H1 (cell line): ENCODE measurements around the gene MIEF2. TPM values are rescaled to one million over a fixed set of nuclear protein-coding genes. Genes with fewer than 3 reads are reported as not detected.

Source experiments
- CTCF ChIA-PET: fragments of 300-600 bp; sonication (Branson Sonifier 250); formaldehyde crosslinking; loops from one replicate; lab custom pipeline; 2021; ENCODE audit not compliant: partially characterized antibody; lab: Charles Lee
- POLR2A ChIA-PET: fragments of 300-600 bp; sonication (Branson Sonifier 250); formaldehyde crosslinking; loops from one replicate; lab custom pipeline; 2021; ENCODE audit warnings: inconsistent platforms; ENCODE audit not compliant: partially characterized antibody; lab: Charles Lee
- DNase-seq, 2 experiments: peaks; one replicate each; pipeline versions ENCODE4 v3.0.0 to v3.0.0-alpha.2; 2010 to 2022; ENCODE audit warnings: low spot score in 2 of 2, low read depth in 1 of 2, mixed read lengths in 1 of 2
- FAIRE-seq: peaks from 2 replicates; lab custom pipeline; 2011; peaks lifted over from hg19 to GRCh38; lab: Jason Lieb, UNC
- H2AFZ ChIP-seq: 2 replicates; pipeline ENCODE4 v1.8.1; 2012; ENCODE audit warnings: low read length, inconsistent platforms
- H2AK5ac ChIP-seq: 2 replicates; pipeline ENCODE4 v1.6.1; 2013; ENCODE audit warnings: low read depth, low read length
- H2BK120ac ChIP-seq: replicated peaks from 2 replicates; pipeline ENCODE3; 2013; ENCODE audit warnings: low read depth, low read length, inconsistent platforms
- H2BK12ac ChIP-seq: 2 replicates; pipeline ENCODE4 v1.6.1; 2013; ENCODE audit warnings: low read depth, low read length
- H2BK15ac ChIP-seq: 2 replicates; pipeline ENCODE4 v1.6.1; 2013; ENCODE audit warnings: low read length
- H2BK20ac ChIP-seq: 2 replicates; pipeline ENCODE4 v1.6.1; 2013; ENCODE audit warnings: low read length
- H2BK5ac ChIP-seq: 2 replicates; pipeline ENCODE4 v1.6.1; 2013; ENCODE audit warnings: low read depth, low read length
- H3K14ac ChIP-seq: 2 replicates; pipeline ENCODE4 v1.6.1; 2013; ENCODE audit warnings: inconsistent platforms; ENCODE audit not compliant: insufficient read length
- H3K18ac ChIP-seq: 2 replicates; pipeline ENCODE4 v1.6.1; 2013; ENCODE audit warnings: low read length; ENCODE audit errors: extremely low read depth
- H3K23ac ChIP-seq: 2 replicates; pipeline ENCODE4 v1.6.1; 2013; ENCODE audit warnings: inconsistent platforms; ENCODE audit not compliant: insufficient read length
- H3K23me2 ChIP-seq: 2 replicates; pipeline ENCODE4 v1.6.1; 2013; ENCODE audit warnings: low read depth, low read length
- H3K27ac ChIP-seq: 2 replicates; pipeline ENCODE4 v1.6.1; 2011; ENCODE audit warnings: low read depth, low read length, inconsistent platforms
- H3K27me3 ChIP-seq, 4 experiments: replicated peaks in 1 of 4; 1 replicate in 1 of 4; 2 replicates in 3 of 4; pipeline versions ENCODE4 v1.6.1 to v1.8.1; 2011 to 2013; ENCODE audit warnings: low read length in 3 of 4, mild to moderate bottlenecking in 3 of 4, inconsistent platforms in 2 of 4, mixed read lengths in 2 of 4, moderate library complexity in 1 of 4; ENCODE audit not compliant: control insufficient read depth in 3 of 4, insufficient read depth in 3 of 4; ENCODE audit errors: extremely low read depth in 1 of 4
- H3K36me3 ChIP-seq, 4 experiments: 2 replicates each; pipeline versions ENCODE4 v1.6.1 to v1.8.1; 2011 to 2013; ENCODE audit warnings: mild to moderate bottlenecking in 4 of 4, low read length in 3 of 4, moderate library complexity in 2 of 4, control low read depth in 1 of 4, inconsistent platforms in 1 of 4; ENCODE audit not compliant: insufficient read depth in 4 of 4, control insufficient read depth in 2 of 4
- H3K4ac ChIP-seq: replicated peaks from 2 replicates; pipeline ENCODE3; 2013; ENCODE audit warnings: low read length, low read depth, mixed read lengths, inconsistent platforms; ENCODE audit not compliant: insufficient read length
- H3K4me1 ChIP-seq, 4 experiments: replicated peaks in 1 of 4; 1 replicate in 1 of 4; 2 replicates in 3 of 4; pipeline versions ENCODE4 v1.6.1 to v1.8.1; 2011 to 2013; ENCODE audit warnings: low read length in 3 of 4, inconsistent platforms in 2 of 4, mixed read lengths in 1 of 4; ENCODE audit not compliant: insufficient read depth in 4 of 4, control insufficient read depth in 3 of 4
- H3K4me2 ChIP-seq, 2 experiments: 2 replicates each; pipeline versions ENCODE4 v1.6.1 to v1.8.1; 2011 to 2013; ENCODE audit warnings: low read depth in 2 of 2, low read length in 2 of 2, control low read depth in 1 of 2, inconsistent platforms in 1 of 2, mild to moderate bottlenecking in 1 of 2; ENCODE audit not compliant: insufficient read depth in 1 of 2
- H3K4me3 ChIP-seq, 4 experiments: fragments of 200-600, 300-600 bp in 1 of 4; sonication (generic), shearing (Covaris generic), sonication (Bioruptor Twin) in 1 of 4; 2 replicates each; pipeline versions ENCODE4 v1.5.1 to v1.8.1; 2011 to 2016; ENCODE audit warnings: low read length in 4 of 4, low read depth in 3 of 4, control low read depth in 2 of 4, inconsistent platforms in 2 of 4, mild to moderate bottlenecking in 2 of 4, mixed read lengths in 1 of 4, moderate library complexity in 1 of 4; ENCODE audit not compliant: insufficient read depth in 2 of 4; ENCODE audit errors: extremely low read depth in 1 of 4
- H3K56ac ChIP-seq: replicated peaks from 2 replicates; pipeline ENCODE3; 2013; ENCODE audit warnings: low read depth, mild to moderate bottlenecking, mixed read lengths, low read length, inconsistent platforms; ENCODE audit not compliant: insufficient read length
- H3K79me1 ChIP-seq: 2 replicates; pipeline ENCODE4 v1.6.1; 2013; ENCODE audit warnings: low read depth, low read length, control low read depth
- H3K79me2 ChIP-seq, 2 experiments: 2 replicates each; pipeline versions ENCODE4 v1.6.1 to v1.8.1; 2012 to 2013; ENCODE audit warnings: low read length in 2 of 2, mild to moderate bottlenecking in 2 of 2, inconsistent platforms in 1 of 2; ENCODE audit not compliant: insufficient read depth in 2 of 2, control insufficient read depth in 1 of 2
- H3K9ac ChIP-seq, 4 experiments: replicated peaks in 1 of 4; 1 replicate in 1 of 4; 2 replicates in 3 of 4; pipeline versions ENCODE4 v1.6.1 to v1.8.1; 2011 to 2013; ENCODE audit warnings: low read depth in 3 of 4, low read length in 3 of 4, control low read depth in 2 of 4, mild to moderate bottlenecking in 2 of 4, moderate library complexity in 2 of 4, inconsistent platforms in 1 of 4; ENCODE audit errors: extremely low read depth in 1 of 4
- H3K9me3 ChIP-seq, 2 experiments: 2 replicates each; pipeline versions ENCODE4 v1.6.1 to v1.8.1; 2012 to 2013; ENCODE audit warnings: mild to moderate bottlenecking in 2 of 2, moderate library complexity in 2 of 2, control low read depth in 1 of 2, inconsistent platforms in 1 of 2, low read depth in 1 of 2, low read length in 1 of 2, mixed read lengths in 1 of 2; ENCODE audit not compliant: insufficient read depth in 2 of 2
- H4K20me1 ChIP-seq, 2 experiments: replicated peaks in 1 of 2; 2 replicates each; pipeline versions ENCODE3 to v1.8.1; 2011 to 2013; ENCODE audit warnings: inconsistent platforms in 2 of 2, low read length in 2 of 2, mild to moderate bottlenecking in 1 of 2; ENCODE audit not compliant: insufficient read depth in 2 of 2, control insufficient read depth in 1 of 2
- H4K5ac ChIP-seq: 2 replicates; pipeline ENCODE4 v1.6.1; 2013; ENCODE audit warnings: low read length, low read depth, mixed read lengths, inconsistent platforms; ENCODE audit not compliant: insufficient read length
- H4K8ac ChIP-seq: 2 replicates; pipeline ENCODE4 v1.8.0; 2013; ENCODE audit warnings: mild to moderate bottlenecking, moderate library complexity, low read length, inconsistent platforms; ENCODE audit not compliant: insufficient read depth; ENCODE audit errors: extremely low read depth
- H4K91ac ChIP-seq: replicated peaks from 2 replicates; pipeline ENCODE3; 2013; ENCODE audit warnings: low read length, mixed read lengths, inconsistent platforms; ENCODE audit not compliant: insufficient read length
- CBX5 ChIP-seq: fragments of 300-800, 300-1000 bp; sonication (generic); IDR thresholded peaks from 2 replicates; pipeline ENCODE4 v1.7.1; 2016; ENCODE audit warnings: antibody characterized with exemption, low read length, low read depth
- CREB1 ChIP-seq: IDR thresholded peaks from 2 replicates; pipeline ENCODE4 v1.6.1; 2012; ENCODE audit warnings: inconsistent platforms
- CTBP2 ChIP-seq: IDR thresholded peaks from 2 replicates; pipeline ENCODE4 v1.7.0; 2011; ENCODE audit warnings: borderline replicate concordance, mild to moderate bottlenecking, moderate library complexity, mixed read lengths, low read length; ENCODE audit not compliant: insufficient read depth, insufficient read length
- EP300 ChIP-seq, 2 experiments: IDR thresholded peaks; 1 replicate in 1 of 2; 2 replicates in 1 of 2; pipeline ENCODE4 v1.6.1; 2011 to 2012; ENCODE audit warnings: low read depth in 2 of 2, low read length in 2 of 2, mild to moderate bottlenecking in 2 of 2, borderline replicate concordance in 1 of 2, inconsistent platforms in 1 of 2, moderate library complexity in 1 of 2
- JUN ChIP-seq: IDR thresholded peaks from 2 replicates; pipeline ENCODE4 v1.6.1; 2011; ENCODE audit warnings: low read depth, mild to moderate bottlenecking, improper control_type of control experiment, low read length
- JUND ChIP-seq: IDR thresholded peaks from 2 replicates; pipeline ENCODE4 v1.6.1; 2011; ENCODE audit warnings: mild to moderate bottlenecking, improper control_type of control experiment, low read length
- KDM1A ChIP-seq: fragments of 200-600, 300-600 bp; sonication (generic); IDR thresholded peaks from 2 replicates; pipeline ENCODE4 v1.7.1; 2016; ENCODE audit warnings: mild to moderate bottlenecking, low read length, borderline replicate concordance
- MAFK ChIP-seq: IDR thresholded peaks from 2 replicates; pipeline ENCODE4 v1.6.1; 2012; ENCODE audit warnings: low read depth, mild to moderate bottlenecking, improper control_type of control experiment, low read length
- PHF8 ChIP-seq: fragments of 200-600 bp; sonication (generic); conservative IDR thresholded peaks from 2 replicates; pipeline ENCODE4 v1.7.1; 2012; ENCODE audit warnings: low read depth, mild to moderate bottlenecking, inconsistent platforms, low read length, moderate library complexity
- RBBP5 ChIP-seq: IDR thresholded peaks from 2 replicates; pipeline ENCODE4 v1.7.1; 2012; ENCODE audit warnings: low read depth, mild to moderate bottlenecking, inconsistent platforms, low read length, moderate library complexity, borderline replicate concordance
- SIX5 ChIP-seq: IDR thresholded peaks from 2 replicates; pipeline ENCODE4 v1.6.1; 2011; ENCODE audit warnings: mild to moderate bottlenecking, low read depth, low read length
- SP2 ChIP-seq: IDR thresholded peaks from 2 replicates; pipeline ENCODE4 v1.6.1; 2012; ENCODE audit warnings: mild to moderate bottlenecking, low read length, inconsistent platforms
- WGBS, 2 experiments: shearing (Covaris generic) in 1 of 2; methylation state at CpG; one replicate each; pipeline versions ENCODE4 v1.1.6 to v1.1.7; 2013 to 2015; ENCODE audit warnings: low lambda C conversion rate in 2 of 2, mixed read lengths in 2 of 2, inconsistent platforms in 1 of 2, low coverage in 1 of 2, missing lambda C conversion rate in 1 of 2; ENCODE audit not compliant: insufficient replicate concordance in 2 of 2, insufficient coverage in 1 of 2, insufficient read length in 1 of 2; ENCODE audit errors: extremely low coverage in 1 of 2, missing lambda C conversion rate in 1 of 2; 5-methylcytosine and 5-hydroxymethylcytosine counted together
- polyA plus RNA-seq, 7 experiments: library from polyadenylated mRNA; depleted of rRNA in 3 of 7; stranded (reverse) in 5 of 7; unstranded in 2 of 7; fragments of >200 nt in 5 of 7; fragments of 200-250 nt in 2 of 7; gene quantifications; 1 replicate in 5 of 7; 2 replicates in 1 of 7; 4 replicates in 1 of 7; pipeline versions ENCODE4 v1.2.1 to v1.2.3, GENCODE V29; 2011 to 2013; ENCODE audit warnings: missing spikeins in 2 of 7, mixed read lengths in 2 of 7
- total RNA-seq: library from RNA; stranded (reverse); fragmentation: NEBNext Ultra II Directional; extraction: Animal tissue kit (Norgen Biotek cat#: 25700); gene quantifications from 2 replicates; pipeline ENCODE4 v1.2.1, GENCODE V29; 2021

Gene MIEF2
- total and polyA plus RNA-seq, 2 of the 8 experiments (the other 6 are each of a cell fraction or from before 2014, with no cell fraction given), result 9.9 to 24.9 TPM

DNA sequence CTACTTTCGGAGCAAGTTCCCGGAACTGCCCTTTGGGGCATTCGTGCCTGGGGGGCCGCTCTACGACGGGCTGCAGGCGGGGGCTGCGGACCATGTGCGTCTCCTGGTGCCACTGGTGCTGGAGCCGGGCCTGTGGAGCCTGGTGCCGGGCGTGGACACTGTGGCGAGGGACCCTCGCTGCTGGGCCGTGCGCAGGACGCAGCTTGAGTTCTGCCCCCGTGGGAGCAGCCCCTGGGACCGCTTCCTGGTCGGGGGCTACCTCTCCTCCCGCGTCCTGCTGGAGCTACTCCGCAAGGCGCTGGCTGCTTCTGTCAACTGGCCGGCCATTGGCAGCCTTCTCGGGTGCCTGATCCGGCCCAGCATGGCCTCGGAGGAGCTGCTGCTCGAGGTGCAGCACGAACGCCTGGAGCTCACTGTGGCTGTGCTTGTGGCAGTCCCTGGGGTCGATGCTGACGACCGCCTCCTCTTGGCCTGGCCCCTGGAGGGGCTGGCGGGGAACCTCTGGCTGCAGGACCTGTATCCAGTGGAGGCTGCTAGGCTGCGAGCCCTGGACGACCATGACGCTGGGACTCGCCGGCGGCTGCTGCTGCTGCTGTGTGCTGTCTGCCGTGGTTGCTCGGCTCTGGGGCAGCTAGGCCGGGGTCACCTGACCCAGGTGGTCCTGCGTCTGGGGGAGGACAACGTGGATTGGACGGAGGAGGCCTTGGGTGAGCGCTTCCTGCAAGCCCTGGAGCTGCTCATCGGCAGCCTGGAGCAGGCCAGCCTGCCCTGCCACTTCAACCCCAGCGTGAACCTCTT, 3.6 kb downstream of the MIEF2 start:
- Histone ChIP-seq H3K14ac (no peak overlapping the region), H3K18ac (no peak overlapping the region), H2BK20ac (no peak overlapping the region), H3K56ac (no peak overlapping the region), H3K23me2 (peaks cover 8% of the 10 kb centered on the region; the same call in 1 of the 2 replicates), H4K91ac (no peak overlapping the region), H3K4me2 (no peak overlapping the region), H4K8ac (no peak overlapping the region), H3K9me3 (no peaks in the 10 kb centered on the region), H3K4me1 (peaks cover 8 to 20% (median 12%) of the 10 kb centered on the region in 4 experiments), H3K79me2 (peaks cover 0 to 8% of the 10 kb centered on the region in 2 experiments; a peak in 1 of 4 replicates), H4K5ac (no peak overlapping the region), H3K9ac (no peak overlapping the region), H3K27me3 (no peaks in the 10 kb centered on the region), H2BK12ac (no peak overlapping the region), H3K36me3 (peaks cover 3 to 19% (median 10%) of the 10 kb centered on the region in 4 experiments; a peak in 7 of 8 replicates), H3K27ac (no peak overlapping the region), H2AFZ (no peak overlapping the region), H4K20me1 (peaks cover 0 to 2% of the 10 kb centered on the region in 2 experiments), H2AK5ac (no peak overlapping the region), H2BK5ac (no peak overlapping the region), H2BK15ac (no peak overlapping the region), H3K4ac (no peak overlapping the region), H2BK120ac (no peak overlapping the region), H3K23ac (no peak overlapping the region), H3K79me1 (peaks cover 4% of the 10 kb centered on the region; the same call in 1 of the 2 replicates), H3K4me3 (no peak overlapping the region)
- ChIA-PET POLR2A (interaction anchor here (0.6 to 11.5 kb wide), 9 partner anchors 9 to 1218 kb away, joined by 3 to 171 read pairs (median 3); no protein-coding TSS in a partner anchor), CTCF (interaction anchor here (0.5 to 5.4 kb wide), 9 partner anchors 9 to 72 kb away, joined by 3 to 30 read pairs (median 3); partner anchors contain the start of gene LLGL1)
- DNase-seq, result no peak
- FAIRE-seq, result no peak
- WGBS, 2 experiments, result 95% methylated on average over 35 of the region's 50 CpGs; no CpG with 5 or more reads in 1 of the 2 experiments
- no peak for TF ChIP-seq JUND
- TF ChIP-seq SP2, result no peak
- TF ChIP-seq CTBP2, result no peak
- no peak for TF ChIP-seq KDM1A
- no peak for TF ChIP-seq CREB1
- TF ChIP-seq SIX5, result no peak
- TF ChIP-seq CBX5, result no peak
- TF ChIP-seq JUN, result no peak
- no peak for TF ChIP-seq EP300 (IDR thresholded peaks at IDR 0.05; ENCODE audit: borderline replicate concordance in 1 of 2, low read depth in 2 of 2, low read length in 2 of 2)
- no peak for TF ChIP-seq RBBP5
- no peak for TF ChIP-seq MAFK
- no peak for TF ChIP-seq PHF8
